HL-60/S4 treated with phorbol 12-myristate 13-acetate at 8.2 ng/mL for 4 days and 3 days (cell line): ENCODE measurements around the gene KY.

ENCODE experiments used
- in situ Hi-C: fragments of 300-500 bp; cut with MboI; formaldehyde crosslinking; loops from 2 replicates; pipeline ENCODE4 v1.15.0; 2022; ENCODE audit warnings: low sequenced_read_pairs

KY gene

GRCh38 chr3:134650431-134651346 lies at the start of gene KY:
Gene KY (minus strand): TSS chr3:134651022. CDS start chr3:134650960, 62 bp downstream.
- in situ Hi-C loops: no loop called here

GRCh38 chr3:134699721-134700120 lies 48.9 kb upstream of the KY start:
- in situ Hi-C loops: no loop called here

DNA sequence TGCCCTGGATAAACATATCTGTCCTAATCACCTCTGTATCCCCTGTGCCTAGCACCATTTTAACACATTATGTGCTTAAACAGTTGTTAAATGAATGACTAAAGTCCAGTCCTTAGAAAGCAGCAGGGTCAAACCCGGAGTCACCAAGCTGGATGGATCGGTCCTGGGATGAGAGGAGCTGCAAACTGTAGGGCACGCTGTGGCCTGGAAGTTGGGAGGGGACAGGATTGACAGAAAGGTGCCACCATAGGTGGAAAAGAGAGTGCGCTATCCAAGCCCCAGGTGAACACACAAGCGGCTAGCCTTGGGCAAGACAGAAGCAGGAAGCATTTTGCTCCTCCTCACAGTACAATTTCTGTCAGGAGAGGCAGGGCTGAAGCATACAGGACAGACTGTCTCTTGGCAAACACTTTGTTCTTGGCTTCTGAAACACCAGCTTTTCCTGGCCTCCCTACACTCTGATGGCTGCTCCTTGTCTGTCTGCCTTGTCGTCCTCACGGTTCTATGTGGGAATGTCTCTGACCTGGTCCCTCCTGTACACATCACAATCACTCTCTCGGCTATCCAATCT lies 48.4 kb upstream of the KY start:
- in situ Hi-C loops: no loop called here

DNA sequence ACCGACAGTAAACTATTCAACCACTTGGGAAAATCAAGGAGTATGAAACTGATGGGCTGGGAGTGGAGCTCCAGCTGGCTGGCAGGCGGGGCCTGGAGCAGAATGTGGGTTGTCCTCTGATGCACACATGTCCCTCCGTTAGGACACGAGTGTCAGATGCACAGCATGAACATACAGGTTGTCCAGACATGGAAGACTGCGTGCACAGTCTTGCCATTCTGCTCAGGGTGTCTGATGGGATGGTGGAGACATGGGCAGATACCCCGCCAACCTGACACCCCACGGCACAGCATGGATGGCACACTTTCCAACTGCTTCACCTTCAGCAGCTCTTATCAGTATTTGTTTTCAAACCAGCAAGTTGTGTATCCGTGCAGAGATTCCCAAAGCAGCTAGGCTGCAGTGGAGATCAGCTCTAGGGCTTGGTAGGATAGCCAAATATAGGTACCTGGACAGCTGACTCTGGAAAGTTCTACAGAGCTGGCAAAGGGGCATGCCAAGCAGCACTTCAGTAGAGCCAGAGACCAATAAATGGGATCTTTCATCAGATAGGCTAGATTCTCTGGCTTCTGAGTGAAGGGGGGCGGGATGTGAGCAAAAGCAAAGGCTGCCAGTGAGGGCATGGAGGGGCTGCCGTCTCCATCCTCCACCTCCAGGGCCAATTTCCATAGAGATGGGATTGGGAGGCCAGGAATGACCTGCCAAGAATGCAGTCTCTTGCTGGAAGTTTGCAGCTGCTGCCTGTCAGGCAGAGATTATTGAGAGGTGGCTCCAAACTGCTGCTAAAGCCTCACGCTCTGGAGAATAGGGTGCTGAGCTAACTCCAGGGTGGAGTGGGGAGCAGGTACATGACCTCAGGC lies 47.2 kb upstream of the KY start:
- in situ Hi-C loops: no loop called here

- in situ Hi-C loops: no loop called here
These were observed 45.3 kb upstream of the KY start for GRCh38 chr3:134696155-134696554.

GRCh38 chr3:134694946-134695543 lies 44.2 kb upstream of the KY start:
- in situ Hi-C loops: no loop called here

DNA sequence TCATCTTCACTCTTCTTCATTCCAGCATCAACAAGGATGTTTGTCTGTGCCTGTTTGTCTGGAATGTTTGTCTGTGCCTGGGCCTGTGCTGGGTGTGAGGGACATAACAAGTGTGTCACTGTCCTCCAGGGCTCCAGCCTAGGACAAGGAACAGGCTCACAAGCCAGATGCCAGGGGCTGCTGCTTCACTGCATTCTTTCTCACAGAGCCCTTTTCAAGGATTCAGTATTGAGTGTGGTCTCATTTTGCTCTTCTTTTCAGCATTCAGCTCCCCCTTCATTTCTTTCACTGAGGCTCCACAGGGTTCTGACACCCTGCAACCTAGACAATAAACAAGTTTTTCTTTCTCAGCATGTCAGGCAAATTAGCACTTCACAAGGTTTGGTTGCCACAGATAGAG lies 43.6 kb upstream of the KY start:
- in situ Hi-C loops: no loop called here

- in situ Hi-C loops: no loop called here
These were observed 43.0 kb upstream of the KY start for GRCh38 chr3:134693804-134694203.

DNA sequence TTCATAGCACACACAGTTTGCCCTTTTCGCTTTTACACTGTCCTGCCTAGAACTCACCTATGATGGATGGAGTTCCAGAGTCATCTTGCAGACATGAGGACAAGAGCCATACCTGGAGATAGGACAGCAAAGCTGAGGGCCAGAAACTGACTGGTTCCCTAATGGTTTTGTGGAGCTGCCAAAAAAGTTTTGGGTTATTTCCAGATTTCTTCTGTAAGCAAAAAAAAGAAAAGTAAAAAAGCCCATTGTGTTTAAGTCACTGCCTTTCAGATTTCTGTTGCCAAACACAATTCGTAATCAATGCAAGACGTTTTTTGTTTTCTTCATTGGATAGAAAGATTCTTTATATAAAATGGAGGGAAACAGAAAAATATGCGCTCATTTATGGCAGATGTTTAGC lies 42.4 kb upstream of the KY start:
- in situ Hi-C loops: no loop called here

DNA sequence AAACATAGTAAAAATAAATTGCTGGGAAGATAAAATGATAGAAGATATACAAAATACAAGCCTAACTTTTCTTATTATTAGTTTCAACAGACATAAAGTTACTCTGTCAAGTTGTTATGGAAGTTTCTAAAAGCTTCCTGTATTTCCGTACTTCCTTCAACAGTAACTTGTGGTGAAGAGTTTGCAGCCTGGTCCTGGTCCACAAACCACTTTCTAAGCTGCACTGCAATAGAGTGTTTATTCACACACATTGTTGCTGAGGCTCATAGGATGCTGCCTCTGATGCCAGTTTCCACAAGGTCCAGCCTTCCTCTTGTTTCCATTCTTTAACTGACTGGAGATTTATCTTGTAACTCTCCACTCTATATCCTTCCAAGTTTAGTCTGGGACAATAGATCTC lies 39.4 kb upstream of the KY start:
- in situ Hi-C loops: no loop called here

- in situ Hi-C loops: no loop called here
These were observed 36.8 kb upstream of the KY start for GRCh38 chr3:134687642-134688041.

- in situ Hi-C loops: no loop called here
These were observed 35.3 kb upstream of the KY start for GRCh38 chr3:134685929-134686802.

DNA sequence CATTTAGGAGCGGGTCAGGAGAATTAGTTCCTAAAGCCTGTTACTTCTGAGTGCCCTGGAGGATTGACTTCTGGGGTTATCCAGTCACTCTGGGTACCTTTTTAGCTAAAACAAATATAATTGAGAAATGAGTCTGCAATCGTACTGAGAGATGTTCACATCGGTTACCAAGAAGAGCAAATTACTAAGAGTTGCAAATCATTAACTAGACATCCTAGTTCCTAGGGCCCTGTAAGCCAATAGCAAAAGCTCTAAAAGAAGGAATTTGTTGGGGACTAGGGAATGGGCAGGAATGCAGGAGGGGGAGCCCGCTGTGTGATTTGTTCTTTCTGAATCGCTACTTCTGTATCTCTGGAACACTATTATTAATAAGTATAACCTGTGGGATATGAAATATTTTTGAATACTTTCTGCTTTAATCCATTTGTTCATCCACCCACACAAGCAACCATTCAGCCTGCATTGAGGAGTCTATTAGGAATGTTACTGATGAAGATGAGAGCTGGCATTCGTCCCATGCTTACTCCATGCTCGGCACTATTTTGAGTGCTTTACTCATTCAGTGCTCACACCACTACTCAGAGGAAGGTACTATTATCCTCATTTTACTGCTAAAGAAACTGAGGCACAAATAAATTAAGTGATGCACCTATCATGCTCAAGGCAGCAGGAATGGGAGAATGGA lies 31.5 kb upstream of the KY start:
- in situ Hi-C loops: no loop called here

GRCh38 chr3:134681522-134681900 lies 30.7 kb upstream of the KY start:
- in situ Hi-C loops: no loop called here

- in situ Hi-C loops: no loop called here
These were observed 30.1 kb upstream of the KY start for GRCh38 chr3:134680796-134681521.

GRCh38 chr3:134677987-134678308 lies 27.1 kb upstream of the KY start:
- in situ Hi-C loops: no loop called here

DNA sequence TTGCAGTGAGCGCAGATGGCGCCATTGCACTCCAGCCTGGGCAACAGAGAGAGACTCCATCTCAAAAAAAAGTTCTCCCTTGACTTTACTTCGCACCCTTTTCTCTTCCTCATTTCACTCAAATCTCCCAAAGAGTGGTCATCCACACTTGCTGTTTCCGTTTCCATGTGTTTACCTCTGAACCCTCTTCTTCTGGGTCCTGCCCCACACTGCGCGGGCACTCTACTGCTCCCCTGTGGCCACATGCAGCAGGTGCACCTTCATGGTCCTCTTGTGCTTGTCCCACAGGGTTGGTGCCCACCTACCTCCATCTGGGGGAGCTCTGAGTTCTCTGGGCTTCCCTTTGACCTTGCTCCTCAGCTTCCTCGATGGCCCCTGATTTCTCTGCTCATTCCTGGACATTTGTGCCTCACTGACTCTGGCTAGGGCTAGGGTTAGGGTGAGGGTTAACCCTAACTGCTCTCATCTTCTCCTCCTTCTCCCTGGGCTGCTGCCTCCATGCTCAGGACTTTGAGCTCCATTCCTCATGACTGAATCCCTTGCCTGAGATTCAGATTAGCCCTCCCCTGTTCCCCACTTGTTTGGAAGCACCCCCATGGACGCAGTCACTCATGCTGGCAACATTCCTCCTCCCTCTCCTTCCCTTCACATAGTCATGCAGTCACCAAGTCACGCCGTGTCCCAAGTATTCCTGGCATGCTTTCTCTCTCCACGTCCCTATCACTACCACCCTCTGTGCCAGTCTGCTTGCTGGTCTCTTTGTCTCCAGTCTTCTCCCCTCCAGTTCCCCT lies 26.6 kb upstream of the KY start:
- in situ Hi-C loops: no loop called here

GRCh38 chr3:134675726-134676256 lies 25.0 kb upstream of the KY start:
- in situ Hi-C loops: no loop called here
